ENCODE data around the gene ZBTB5.
"Not testable (repeated sequence)": the region's sequence is repeated elsewhere in the genome, so short reads cannot be mapped to it uniquely, and the experiment has no call there.

The ZBTB5 gene

DNA sequence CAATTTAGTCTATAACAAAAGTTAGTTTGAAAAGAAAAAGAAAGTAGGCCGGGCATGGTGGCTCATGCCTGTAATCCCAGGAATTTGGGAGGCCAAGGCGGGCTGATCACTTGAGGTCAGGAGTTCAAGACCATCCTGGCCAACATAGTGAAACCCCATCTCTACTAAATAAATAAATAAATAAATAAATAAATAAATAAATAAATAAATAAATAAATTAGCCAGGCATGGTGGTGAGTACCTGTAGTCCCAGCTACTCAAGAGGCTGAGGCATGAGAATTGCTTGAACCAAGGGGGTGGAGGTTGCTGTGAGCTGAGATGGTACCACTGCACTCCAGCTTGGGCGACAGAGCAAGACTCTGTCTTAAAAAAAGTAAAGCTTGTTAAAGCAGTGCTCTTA, 67.3 kb downstream of the ZBTB5 start:
- not testable (repeated sequence) for DNase-seq

DNA sequence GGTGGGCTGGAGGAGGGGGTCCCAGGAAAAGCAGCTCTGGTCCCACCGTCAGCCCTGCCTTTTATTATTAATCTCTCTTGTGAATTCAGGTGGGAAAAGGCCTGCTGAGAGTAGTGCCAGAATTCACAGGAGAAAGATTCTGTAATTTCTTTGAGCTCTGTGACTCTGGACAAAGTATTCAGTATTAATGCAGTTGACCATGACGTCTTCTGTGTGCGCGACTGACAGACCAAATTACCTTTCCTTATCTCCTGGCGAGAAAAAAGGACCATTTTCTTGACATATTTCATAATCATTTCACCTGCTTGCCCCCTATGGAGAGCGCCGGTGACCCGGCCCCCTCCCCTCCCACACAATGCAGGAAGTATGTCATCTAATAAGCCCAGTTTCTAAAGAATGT, 69.6 kb downstream of the ZBTB5 start:
- no peak for DNase-seq

DNA sequence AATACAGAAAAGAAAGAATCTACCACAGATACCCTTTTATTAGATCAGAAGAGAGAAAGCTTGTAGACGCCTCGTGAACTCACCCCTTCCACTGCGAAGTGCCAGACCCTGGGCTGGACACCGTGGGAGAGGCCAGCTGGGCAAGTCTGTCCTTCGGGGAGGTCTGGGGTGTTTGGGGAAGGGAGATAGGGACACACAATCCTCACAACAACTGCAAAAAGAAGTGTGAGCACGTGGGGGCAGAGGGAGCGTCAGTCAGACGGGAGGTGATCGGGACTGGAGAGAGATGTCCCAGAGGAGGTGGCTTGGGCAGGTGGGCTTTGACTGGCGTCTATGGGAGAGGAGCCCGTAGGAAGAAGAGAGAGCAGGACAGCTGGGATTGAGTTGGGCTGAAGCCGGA, 70.0 kb downstream of the ZBTB5 start:
- no peak for DNase-seq

DNA sequence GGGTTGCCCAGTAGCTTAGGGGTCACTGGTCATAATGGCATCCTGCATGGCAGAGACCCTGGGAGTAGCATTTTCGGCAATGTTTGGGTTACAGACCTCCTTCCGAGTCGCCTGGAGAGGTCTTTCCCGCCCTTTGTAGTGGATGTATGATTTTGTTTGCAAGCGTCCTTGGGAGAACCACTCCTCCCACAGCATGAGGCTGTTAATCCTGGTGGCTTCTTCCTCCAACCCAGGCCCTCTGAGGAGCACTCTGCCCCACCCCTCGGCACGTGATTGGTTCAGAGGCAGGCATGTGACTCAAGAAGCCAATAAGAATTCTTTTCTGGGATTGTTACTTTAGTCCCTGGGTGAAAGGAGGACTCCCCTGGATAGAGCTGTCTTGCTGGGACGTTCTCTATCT, 73.0 kb downstream of the ZBTB5 start:
- no peak for DNase-seq

DNA sequence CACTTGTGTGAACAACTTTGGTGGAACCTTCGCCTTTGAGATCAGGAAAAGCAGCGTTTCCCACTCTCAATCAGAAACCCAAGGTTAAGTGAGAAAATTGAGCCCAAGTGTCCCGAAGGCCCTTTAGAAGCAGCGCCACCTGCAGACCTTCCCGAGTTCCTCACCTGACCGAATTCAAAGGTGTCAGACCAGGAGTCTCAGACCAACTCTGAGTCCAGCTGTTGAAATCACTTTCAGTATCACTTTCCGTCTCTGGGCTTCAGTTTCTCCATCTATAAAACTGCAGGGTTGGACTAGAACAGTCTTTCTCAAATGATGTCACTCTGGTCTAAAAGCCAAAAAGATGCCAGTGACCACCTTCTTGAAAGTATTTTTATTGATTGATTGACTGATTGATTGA, 74.5 kb downstream of the ZBTB5 start:
- DNase-seq, result no peak
